Measurements from ENCODE around the gene PCBP4. TPM values are rescaled to one million over a fixed set of nuclear protein-coding genes. Genes with fewer than 3 reads are reported as not detected.

The PCBP4 gene
- total RNA-seq, 1 experiment from 2014 or later, result 45.8 TPM

GRCh38 chr3:52010431-52010830, 43.2 kb upstream of the PCBP4 start:
- ATAC-seq (no peak), DNase-seq (no peak)
- BruUV-seq (replicated peaks), result no TSS peak
- TF ChIP-seq EZH2 (IDR thresholded peaks at IDR 0.05; ENCODE audit: low read length, unreplicated experiment) (no peak), EZH2phosphoT487 (IDR thresholded peaks at IDR 0.05; ENCODE audit: borderline replicate concordance, low read length) (no peak), CTCF (conservative IDR thresholded peaks at IDR 0.05; ENCODE audit: low read depth, low read length) (no peak)
- ChIA-PET POLR2A (ENCODE audit: unreplicated experiment) (no interaction called here), CTCF (no interaction called here)
- H3F3A ChIP-seq (ENCODE audit: low read length, unreplicated experiment), result no peaks in the 10 kb centered on the region
- no peaks in the 10 kb centered on the region for H3K4me1 ChIP-seq (ENCODE audit: insufficient read depth, low read length)
- H2AFZ ChIP-seq (ENCODE audit: low read length), result no peak overlapping the region
- H3K9ac ChIP-seq (ENCODE audit: low read length), result no peak overlapping the region
- no peak overlapping the region for H3K4me3 ChIP-seq (ENCODE audit: low read length)
- no peaks in the 10 kb centered on the region for H3K27me3 ChIP-seq (ENCODE audit: low read length)
- H3K36me3 ChIP-seq (ENCODE audit: low read depth, low read length), result no peaks in the 10 kb centered on the region
- H3K9me2 ChIP-seq (replicated peaks; ENCODE audit: low read length), result no peaks in the 10 kb centered on the region
- H3K4me2 ChIP-seq (ENCODE audit: low read length), result no peak overlapping the region
- intact Hi-C loops (cut with micrococcal nuclease), result no loop called here
- H3K27ac ChIP-seq (ENCODE audit: low read length), result no peak overlapping the region
- no peaks in the 10 kb centered on the region for H3K9me3 ChIP-seq (ENCODE audit: low read length)
- no peaks in the 10 kb centered on the region for H3K79me2 ChIP-seq (ENCODE audit: low read length)
- no peaks in the 10 kb centered on the region for H4K20me1 ChIP-seq (ENCODE audit: low read length)

- Histone ChIP-seq H3K27me3 (ENCODE audit: low read length) (no peaks in the 10 kb centered on the region), H3K9me2 (replicated peaks; ENCODE audit: low read length) (no peaks in the 10 kb centered on the region), H3K9ac (ENCODE audit: low read length) (no peak overlapping the region), H3K27ac (ENCODE audit: low read length) (no peak overlapping the region), H2AFZ (ENCODE audit: low read length) (no peak overlapping the region), H4K20me1 (ENCODE audit: low read length) (no peaks in the 10 kb centered on the region), H3K79me2 (ENCODE audit: low read length) (no peaks in the 10 kb centered on the region), H3K4me2 (ENCODE audit: low read length) (no peak overlapping the region), H3K4me3 (ENCODE audit: low read length) (no peak overlapping the region), H3K9me3 (ENCODE audit: low read length) (no peaks in the 10 kb centered on the region), H3F3A (ENCODE audit: low read length, unreplicated experiment) (no peaks in the 10 kb centered on the region), H3K36me3 (ENCODE audit: low read depth, low read length) (no peaks in the 10 kb centered on the region), H3K4me1 (ENCODE audit: insufficient read depth, low read length) (no peaks in the 10 kb centered on the region)
- DNase-seq, result no peak
- POLR2A ChIA-PET (ENCODE audit: unreplicated experiment), result no interaction called here
- no peak for ATAC-seq
- TF ChIP-seq EZH2phosphoT487 (IDR thresholded peaks at IDR 0.05; ENCODE audit: borderline replicate concordance, low read length) (no peak), CTCF (conservative IDR thresholded peaks at IDR 0.05; ENCODE audit: low read depth, low read length) (no peak), EZH2 (IDR thresholded peaks at IDR 0.05; ENCODE audit: low read length, unreplicated experiment) (no peak)
- intact Hi-C loops (cut with micrococcal nuclease), result no loop called here
- BruUV-seq (replicated peaks), result no TSS peak
- CTCF ChIA-PET, result interaction anchor here (0.6 kb wide), 1 partner anchor 239 kb away, joined by 4 read pairs; no protein-coding TSS in a partner anchor
Observed at GRCh38 chr3:52007291-52007690, 40.0 kb upstream of the PCBP4 start.

GRCh38 chr3:52006820-52007133, 39.5 kb upstream of the PCBP4 start:
- Histone ChIP-seq H2AFZ (ENCODE audit: low read length) (no peak overlapping the region), H3K9ac (ENCODE audit: low read length) (no peak overlapping the region), H3K36me3 (ENCODE audit: low read depth, low read length) (no peaks in the 10 kb centered on the region), H3K9me3 (ENCODE audit: low read length) (no peaks in the 10 kb centered on the region), H3K4me3 (ENCODE audit: low read length) (no peak overlapping the region), H4K20me1 (ENCODE audit: low read length) (no peaks in the 10 kb centered on the region), H3F3A (ENCODE audit: low read length, unreplicated experiment) (no peaks in the 10 kb centered on the region), H3K79me2 (ENCODE audit: low read length) (no peaks in the 10 kb centered on the region), H3K27me3 (ENCODE audit: low read length) (no peaks in the 10 kb centered on the region), H3K9me2 (replicated peaks; ENCODE audit: low read length) (no peaks in the 10 kb centered on the region), H3K4me2 (ENCODE audit: low read length) (no peak overlapping the region), H3K4me1 (ENCODE audit: insufficient read depth, low read length) (no peaks in the 10 kb centered on the region), H3K27ac (ENCODE audit: low read length) (no peak overlapping the region)
- intact Hi-C loops (cut with micrococcal nuclease), result no loop called here
- TF ChIP-seq EZH2 (IDR thresholded peaks at IDR 0.05; ENCODE audit: low read length, unreplicated experiment) (no peak), EZH2phosphoT487 (IDR thresholded peaks at IDR 0.05; ENCODE audit: borderline replicate concordance, low read length) (no peak), CTCF (conservative IDR thresholded peaks at IDR 0.05; ENCODE audit: low read depth, low read length) (no peak)
- no TSS peak for BruUV-seq (replicated peaks)
- ChIA-PET POLR2A (ENCODE audit: unreplicated experiment) (no interaction called here), CTCF (no interaction called here)
- no peak for ATAC-seq
- DNase-seq, result no peak

Data from PC-3 (cell line).